HEK293 (cell line): ENCODE measurements around the gene TAS1R2.

ENCODE experiments used
- CTCF ChIA-PET: fragments of 350-600 bp; formaldehyde crosslinking; extraction: SDS; loops from one replicate; lab custom pipeline; 2021; ENCODE audit warnings: antibody characterized with exemption; lab: Yijun Ruan, JAX
- POLR2A ChIA-PET: fragments of 300-600 bp; formaldehyde crosslinking; extraction: SDS; loops from one replicate; lab custom pipeline; 2020; ENCODE audit warnings: antibody characterized with exemption, inconsistent platforms; lab: Yijun Ruan, JAX
- H3K27ac ChIP-seq: fragments of 200-500 bp; sonication (Bioruptor generic); 2 replicates; pipeline ENCODE4 v1.5.1; 2014; ENCODE audit warnings: low read depth, low read length, control low read depth, inconsistent platforms; ENCODE audit errors: extremely low read depth
- H3K36me3 ChIP-seq, 2 experiments: fragments of 200-500 bp in 1 of 2; sonication (Bioruptor generic) in 1 of 2; 1 replicate in 1 of 2; 2 replicates in 1 of 2; pipeline ENCODE4 v1.5.1; 2014 to 2017; ENCODE audit warnings: inconsistent platforms in 2 of 2, low read length in 2 of 2; ENCODE audit not compliant: control insufficient read depth in 2 of 2, insufficient read depth in 1 of 2
- H3K4me1 ChIP-seq: fragments of 200-500 bp; sonication (Bioruptor generic); 2 replicates; pipeline ENCODE4 v1.5.1; 2014; ENCODE audit warnings: mild to moderate bottlenecking, low read length, inconsistent platforms; ENCODE audit not compliant: control insufficient read depth, insufficient read depth
- H3K4me3 ChIP-seq: 2 replicates; pipeline ENCODE4 v1.5.1; 2011; ENCODE audit warnings: low read depth, mild to moderate bottlenecking, control low read depth, low read length, moderate library complexity
- H3K9me3 ChIP-seq: fragments of 200-500 bp; sonication (Bioruptor generic); 2 replicates; pipeline ENCODE4 v1.5.1; 2014; ENCODE audit warnings: low read depth, low read length, inconsistent platforms; ENCODE audit not compliant: control insufficient read depth, insufficient read depth
- KLF1 ChIP-seq: fragments of 450-650 bp; formaldehyde crosslinking; IDR thresholded peaks from 2 replicates; pipeline ENCODE4 v1.5.1; 2016; ENCODE audit warnings: missing biosample characterization, missing genetic modification characterization
- KLF8 ChIP-seq: fragments of 450-650 bp; formaldehyde crosslinking; IDR thresholded peaks from 2 replicates; pipeline ENCODE4 v1.5.1; 2016; ENCODE audit warnings: missing biosample characterization, missing genetic modification characterization
- MYNN ChIP-seq: fragments of 450-650 bp; formaldehyde crosslinking; IDR thresholded peaks from 2 replicates; pipeline ENCODE4 v1.5.1; 2016; ENCODE audit warnings: missing biosample characterization, missing genetic modification characterization, borderline replicate concordance
- OVOL3 ChIP-seq: fragments of 450-650 bp; formaldehyde crosslinking; IDR thresholded peaks from 2 replicates; pipeline ENCODE4 v1.5.1; 2016; ENCODE audit warnings: missing biosample characterization, missing genetic modification characterization
- PRDM1 ChIP-seq: fragments of 450-650 bp; formaldehyde crosslinking; IDR thresholded peaks from 2 replicates; pipeline ENCODE4; 2016; ENCODE audit warnings: missing biosample characterization, missing genetic modification characterization
- TSHZ1 ChIP-seq: fragments of 450-650 bp; formaldehyde crosslinking; IDR thresholded peaks from 2 replicates; pipeline ENCODE4 v1.5.1; 2016; ENCODE audit warnings: missing biosample characterization, missing genetic modification characterization, borderline replicate concordance
- ZBTB20 ChIP-seq: fragments of 450-650 bp; formaldehyde crosslinking; IDR thresholded peaks from 2 replicates; pipeline ENCODE4 v1.5.1; 2016; ENCODE audit warnings: missing biosample characterization, missing genetic modification characterization
- ZNF148 ChIP-seq: fragments of 450-650 bp; formaldehyde crosslinking; IDR thresholded peaks from 2 replicates; pipeline ENCODE4 v1.5.0; 2017; ENCODE audit warnings: missing biosample characterization, missing genetic modification characterization, borderline replicate concordance
- ZNF221 ChIP-seq: fragments of 450-650 bp; formaldehyde crosslinking; IDR thresholded peaks from 2 replicates; pipeline ENCODE4 v1.5.1; 2017; ENCODE audit warnings: missing biosample characterization, missing genetic modification characterization, borderline replicate concordance
- ZNF23 ChIP-seq: fragments of 450-650 bp; formaldehyde crosslinking; IDR thresholded peaks from 2 replicates; pipeline ENCODE4 v1.5.1; 2016; ENCODE audit warnings: missing biosample characterization, missing genetic modification characterization, borderline replicate concordance
- ZNF248 ChIP-seq: fragments of 450-650 bp; formaldehyde crosslinking; IDR thresholded peaks from 2 replicates; pipeline ENCODE4 v1.5.1; 2017; ENCODE audit warnings: missing biosample characterization, missing genetic modification characterization
- ZNF292 ChIP-seq: fragments of 450-650 bp; formaldehyde crosslinking; IDR thresholded peaks from 2 replicates; pipeline ENCODE4 v1.5.1; 2016; ENCODE audit warnings: low read depth, missing biosample characterization, missing genetic modification characterization, borderline replicate concordance
- ZNF335 ChIP-seq: fragments of 450-650 bp; formaldehyde crosslinking; conservative IDR thresholded peaks from 2 replicates; pipeline ENCODE4 v1.5.1; 2016; ENCODE audit warnings: missing biosample characterization, missing genetic modification characterization
- ZNF549 ChIP-seq: fragments of 450-650 bp; IDR thresholded peaks from 2 replicates; pipeline ENCODE4 v1.5.1; 2018; ENCODE audit warnings: missing biosample characterization, missing genetic modification characterization, mild to moderate bottlenecking, inconsistent platforms, moderate library complexity
- ZNF555 ChIP-seq: fragments of 450-650 bp; formaldehyde crosslinking; conservative IDR thresholded peaks from 2 replicates; pipeline ENCODE4 v1.5.1; 2017; ENCODE audit warnings: missing biosample characterization, mild to moderate bottlenecking, missing genetic modification characterization, inconsistent platforms
- ZNF571 ChIP-seq: fragments of 450-650 bp; formaldehyde crosslinking; IDR thresholded peaks from 2 replicates; pipeline ENCODE4 v1.5.0; 2017; ENCODE audit warnings: missing biosample characterization, missing genetic modification characterization
- ZNF677 ChIP-seq: fragments of 450-650 bp; IDR thresholded peaks from 2 replicates; pipeline ENCODE4 v1.5.0; 2018; ENCODE audit warnings: missing biosample characterization, mild to moderate bottlenecking, missing genetic modification characterization, moderate library complexity
- ZNF701 ChIP-seq: fragments of 450-650 bp; formaldehyde crosslinking; IDR thresholded peaks from 2 replicates; pipeline ENCODE4 v1.5.1; 2016; ENCODE audit warnings: missing biosample characterization, missing genetic modification characterization
- ZNF747 ChIP-seq: fragments of 450-650 bp; formaldehyde crosslinking; IDR thresholded peaks from 2 replicates; pipeline ENCODE4 v1.5.1; 2016; ENCODE audit warnings: missing biosample characterization, missing genetic modification characterization
- ZNF76 ChIP-seq: fragments of 450-650 bp; formaldehyde crosslinking; IDR thresholded peaks from 2 replicates; pipeline ENCODE4; 2016; ENCODE audit warnings: low read depth, missing biosample characterization, missing genetic modification characterization, borderline replicate concordance
- ZNF777 ChIP-seq: fragments of 450-650 bp; formaldehyde crosslinking; IDR thresholded peaks from 2 replicates; pipeline ENCODE4 v1.5.1; 2017; ENCODE audit warnings: missing biosample characterization, missing genetic modification characterization, borderline replicate concordance
- ZNF843 ChIP-seq: fragments of 450-650 bp; formaldehyde crosslinking; IDR thresholded peaks from 2 replicates; pipeline ENCODE4 v1.5.1; 2016; ENCODE audit warnings: missing biosample characterization, missing genetic modification characterization
- TF ChIP-seq, protein P1 (sequence below): fragments of 450-650 bp; formaldehyde crosslinking; IDR thresholded peaks from 2 replicates; pipeline ENCODE4 v1.5.1; 2016; ENCODE audit warnings: missing biosample characterization, missing genetic modification characterization
- TF ChIP-seq, protein P2 (sequence below): fragments of 450-650 bp; formaldehyde crosslinking; IDR thresholded peaks from 2 replicates; pipeline ENCODE4 v1.5.1; 2016; ENCODE audit warnings: missing biosample characterization, missing genetic modification characterization, low read depth

The TAS1R2 gene

GRCh38 chr1:18872071-18872611 is 12.7 kb upstream of the TAS1R2 start:
- ChIA-PET POLR2A (no interaction called here), CTCF (interaction anchor here (0.7 kb wide), 1 partner anchor 12 kb away, joined by 3 read pairs; no protein-coding TSS in a partner anchor)
- Histone ChIP-seq H3K4me3 (no peak overlapping the region), H3K36me3 (no peaks in the 10 kb centered on the region), H3K9me3 (no peaks in the 10 kb centered on the region), H3K4me1 (no peaks in the 10 kb centered on the region), H3K27ac (no peak overlapping the region)
- no peak for TF ChIP-seq ZNF23 (tag by site-specific recombination)
- TF ChIP-seq ZNF747 (tag by site-specific recombination) = no peak
- no peak for TF ChIP-seq ZNF292 (tag by site-specific recombination)
- no peak for TF ChIP-seq ZNF335 (tag by site-specific recombination)
- TF ChIP-seq ZNF555 (tag by site-specific recombination) = no peak
- TF ChIP-seq ZNF843 (tag by site-specific recombination) = no peak
- no peak for TF ChIP-seq TSHZ1
- no peak for TF ChIP-seq PRDM1 (tag by site-specific recombination)
- no peak for TF ChIP-seq ZNF571 (tag by site-specific recombination)
- TF ChIP-seq OVOL3 (tag by site-specific recombination) = no peak
- no peak for TF ChIP-seq ZBTB20 (tag by site-specific recombination)

DNA sequence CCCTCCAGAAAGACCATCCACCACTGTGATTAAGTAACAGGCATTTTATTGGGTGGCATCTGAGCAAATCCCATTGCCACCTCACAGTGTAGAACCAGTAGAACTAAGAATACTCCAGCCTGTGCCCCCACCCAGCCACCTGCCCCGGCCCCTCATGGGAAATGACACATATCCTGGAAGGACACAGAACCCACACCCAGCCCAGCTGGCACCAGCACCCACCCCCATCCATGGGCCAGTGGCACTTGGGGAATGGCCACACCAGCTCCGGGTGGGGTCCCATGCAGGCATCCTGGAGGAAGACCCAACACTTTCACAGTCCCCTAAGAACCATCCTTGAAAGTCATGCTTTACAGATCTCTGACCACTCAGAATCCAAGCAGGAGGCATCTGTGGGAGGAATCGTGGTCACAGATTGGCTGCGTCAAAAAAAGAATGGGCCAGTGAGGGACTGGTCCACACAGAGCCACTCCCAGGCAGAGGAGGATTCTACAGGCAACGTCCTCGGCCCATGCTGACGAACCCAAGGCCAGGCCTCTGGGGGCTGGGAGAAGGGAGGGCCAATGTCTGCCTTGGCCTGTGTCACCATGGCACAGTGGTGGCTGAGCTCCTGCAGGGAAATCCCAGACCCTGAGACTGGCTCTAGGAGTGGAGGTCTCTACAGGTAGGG is 12.1 kb upstream of the TAS1R2 start:
- ChIA-PET CTCF (interaction anchor here (0.7 kb wide), 1 partner anchor 13 kb away, joined by 3 read pairs; no protein-coding TSS in a partner anchor), POLR2A (no interaction called here)
- no peaks in the 10 kb centered on the region for H3K9me3 ChIP-seq
- no peak for TF ChIP-seq MYNN (tag by site-specific recombination)
- no peak for TF ChIP-seq ZNF677 (tag by site-specific recombination)
- TF ChIP-seq KLF8 = no peak
- TF ChIP-seq ZNF777 (tag by site-specific recombination) = no peak
- no peak for TF ChIP-seq ZNF549 (tag by site-specific recombination)
- TF ChIP-seq, protein P1, sequence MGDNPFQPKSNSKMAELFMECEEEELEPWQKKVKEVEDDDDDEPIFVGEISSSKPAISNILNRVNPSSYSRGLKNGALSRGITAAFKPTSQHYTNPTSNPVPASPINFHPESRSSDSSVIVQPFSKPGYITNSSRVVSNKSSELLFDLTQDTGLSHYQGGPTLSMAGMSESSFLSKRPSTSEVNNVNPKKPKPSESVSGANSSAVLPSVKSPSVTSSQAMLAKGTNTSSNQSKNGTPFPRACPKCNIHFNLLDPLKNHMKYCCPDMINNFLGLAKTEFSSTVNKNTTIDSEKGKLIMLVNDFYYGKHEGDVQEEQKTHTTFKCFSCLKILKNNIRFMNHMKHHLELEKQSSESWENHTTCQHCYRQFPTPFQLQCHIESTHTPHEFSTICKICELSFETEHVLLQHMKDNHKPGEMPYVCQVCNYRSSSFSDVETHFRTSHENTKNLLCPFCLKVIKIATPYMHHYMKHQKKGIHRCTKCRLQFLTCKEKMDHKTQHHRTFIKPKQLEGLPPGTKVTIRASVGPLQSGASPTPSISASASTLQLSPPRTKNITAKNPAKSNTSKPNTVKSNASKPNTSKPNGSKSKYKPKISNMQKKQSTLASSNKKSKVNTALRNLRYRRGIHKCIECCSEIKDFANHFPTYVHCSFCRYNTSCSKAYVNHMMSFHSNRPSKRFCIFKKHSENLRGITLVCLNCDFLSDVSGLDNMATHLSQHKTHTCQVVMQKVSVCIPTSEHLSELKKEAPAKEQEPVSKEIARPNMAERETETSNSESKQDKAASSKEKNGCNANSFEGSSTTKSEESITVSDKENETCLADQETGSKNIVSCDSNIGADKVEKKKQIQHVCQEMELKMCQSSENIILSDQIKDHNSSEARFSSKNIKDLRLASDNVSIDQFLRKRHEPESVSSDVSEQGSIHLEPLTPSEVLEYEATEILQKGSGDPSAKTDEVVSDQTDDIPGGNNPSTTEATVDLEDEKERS (tag by site-specific recombination) = no peak
- no peak for TF ChIP-seq ZNF221 (tag by site-specific recombination)
- TF ChIP-seq, protein P2, sequence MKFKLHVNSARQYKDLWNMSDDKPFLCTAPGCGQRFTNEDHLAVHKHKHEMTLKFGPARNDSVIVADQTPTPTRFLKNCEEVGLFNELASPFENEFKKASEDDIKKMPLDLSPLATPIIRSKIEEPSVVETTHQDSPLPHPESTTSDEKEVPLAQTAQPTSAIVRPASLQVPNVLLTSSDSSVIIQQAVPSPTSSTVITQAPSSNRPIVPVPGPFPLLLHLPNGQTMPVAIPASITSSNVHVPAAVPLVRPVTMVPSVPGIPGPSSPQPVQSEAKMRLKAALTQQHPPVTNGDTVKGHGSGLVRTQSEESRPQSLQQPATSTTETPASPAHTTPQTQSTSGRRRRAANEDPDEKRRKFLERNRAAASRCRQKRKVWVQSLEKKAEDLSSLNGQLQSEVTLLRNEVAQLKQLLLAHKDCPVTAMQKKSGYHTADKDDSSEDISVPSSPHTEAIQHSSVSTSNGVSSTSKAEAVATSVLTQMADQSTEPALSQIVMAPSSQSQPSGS (tag by site-specific recombination) = no peak
- no peak for TF ChIP-seq ZNF701
- no peak for TF ChIP-seq ZNF76
- TF ChIP-seq ZNF248 (tag by site-specific recombination) = no peak
- TF ChIP-seq ZNF148 (tag by site-specific recombination) = no peak
- TF ChIP-seq KLF1 (tag by site-specific recombination) = no peak

More for the DNA sequence above, 12.1 kb upstream of the TAS1R2 start:
- no peak overlapping the region for H3K4me3 ChIP-seq
- H3K27ac ChIP-seq = no peak overlapping the region
- H3K36me3 ChIP-seq = no peaks in the 10 kb centered on the region
- no peaks in the 10 kb centered on the region for H3K4me1 ChIP-seq
